Stimulated activated CD8-positive, alpha-beta memory T cell treated with anti-CD3 and anti-CD28 coated beads, Interleukin-4, amount 100 ng/mL, for 1 hour (primary cell): ENCODE data around the gene FBXO28.
A peak's percentile ranks its signal among the peaks of the same experiment; 100 is the strongest.

Source experiments
- DNase-seq, 2 donors: peaks; one replicate each; pipeline ENCODE4 v3.0.0-alpha.2; 2020; ENCODE audit warnings: low read depth in 2 of 2, low spot score in 1 of 2

Gene FBXO28

GRCh38 chr1:224149709-224150108, 35.8 kb downstream of the FBXO28 start:
- no peak for DNase-seq

GRCh38 chr1:224151117-224151516, 37.2 kb downstream of the FBXO28 start:
- no peak for DNase-seq

- no peak for DNase-seq
These were observed 43.4 kb downstream of the FBXO28 start for GRCh38 chr1:224157316-224157715.

- DNase-seq, result no peak
These were observed 45.6 kb downstream of the FBXO28 start for GRCh38 chr1:224159541-224159940.

GRCh38 chr1:224160171-224160682, 46.3 kb downstream of the FBXO28 start:
- no peak for DNase-seq

GRCh38 chr1:224162768-224163167, 48.9 kb downstream of the FBXO28 start:
- DNase-seq, result no peak

- DNase-seq, result no peak
These were observed 49.4 kb downstream of the FBXO28 start for GRCh38 chr1:224163311-224163710.

- DNase-seq, result no peak
These were observed 55.0 kb downstream of the FBXO28 start for GRCh38 chr1:224168859-224169380.

GRCh38 chr1:224169718-224170270, 55.9 kb downstream of the FBXO28 start:
- no peak for DNase-seq

GRCh38 chr1:224170343-224170742, 56.4 kb downstream of the FBXO28 start:
- DNase-seq, result no peak

- peak in 1 of 2 donors; percentile 5 for DNase-seq
These were observed 57.0 kb downstream of the FBXO28 start for GRCh38 chr1:224170748-224171478.

GRCh38 chr1:224172229-224172628, 58.3 kb downstream of the FBXO28 start:
- DNase-seq, result no peak

GRCh38 chr1:224173523-224173922, 59.6 kb downstream of the FBXO28 start:
- no peak for DNase-seq

GRCh38 chr1:224175617-224176016, 61.7 kb downstream of the FBXO28 start:
- no peak for DNase-seq

- DNase-seq, result no peak
These were observed 63.6 kb downstream of the FBXO28 start for GRCh38 chr1:224177356-224177999.

- DNase-seq, result no peak
These were observed 65.0 kb downstream of the FBXO28 start for GRCh38 chr1:224178894-224179293.

GRCh38 chr1:224180783-224181452, 67.0 kb downstream of the FBXO28 start:
- DNase-seq, result no peak

GRCh38 chr1:224181453-224181810, 67.5 kb downstream of the FBXO28 start:
- no peak for DNase-seq

- DNase-seq, result no peak
These were observed 68.3 kb downstream of the FBXO28 start for GRCh38 chr1:224182057-224182865.

- DNase-seq, result peak; percentile 58 to 63
These were observed 69.1 kb downstream of the FBXO28 start, which contains the start of gene DEGS1 for GRCh38 chr1:224182866-224183590. Gene DEGS1 (plus strand): TSS chr1:224183240. CDS start chr1:224183337, 97 bp downstream.
